Ammon's horn (tissue), 1 donor: ENCODE measurements around the gene CTNND2.

ENCODE experiments used
- DNase-seq: peaks from one replicate; pipeline ENCODE4 v3.0.0-alpha.2; 2016; ENCODE audit warnings: low spot score

CTNND2 gene

GRCh38 chr5:11904265-11904906, at the start of gene CTNND2:
Gene CTNND2, minus strand, starts transcription at chr5:11904446. Its CDS starts 593 bp downstream, at chr5:11903853.
- DNase-seq: peak; percentile 70

GRCh38 chr5:11946317-11946716, 42.1 kb upstream of the CTNND2 start:
- no peak for DNase-seq

- DNase-seq: no peak
These were observed 37.3 kb upstream of the CTNND2 start for GRCh38 chr5:11941566-11941965.

GRCh38 chr5:11931638-11932037, 27.4 kb upstream of the CTNND2 start:
- DNase-seq: no peak

- DNase-seq: no peak
These were observed 24.7 kb upstream of the CTNND2 start for GRCh38 chr5:11928909-11929308.

GRCh38 chr5:11925701-11926100, 21.5 kb upstream of the CTNND2 start:
- no peak for DNase-seq

- DNase-seq: no peak
These were observed 18.1 kb upstream of the CTNND2 start for GRCh38 chr5:11922394-11922793.

GRCh38 chr5:11918463-11919045, 14.3 kb upstream of the CTNND2 start:
- DNase-seq: peak; percentile 4

GRCh38 chr5:11909471-11909870, 5.2 kb upstream of the CTNND2 start:
- no peak for DNase-seq

- no peak for DNase-seq
These were observed 2.3 kb upstream of the CTNND2 start for GRCh38 chr5:11906497-11906896.

- no peak for DNase-seq
These were observed 960 bp upstream of the CTNND2 start for GRCh38 chr5:11905206-11905605.

- DNase-seq: peak; percentile 15
These were observed 507 bp downstream of the CTNND2 start for GRCh38 chr5:11903614-11904264.

- peak; percentile 54 for DNase-seq
These were observed 1.1 kb downstream of the CTNND2 start for GRCh38 chr5:11903121-11903613.

GRCh38 chr5:11902201-11902619, 2.0 kb downstream of the CTNND2 start:
- DNase-seq: peak; percentile 30

- no peak for DNase-seq
These were observed 5.5 kb downstream of the CTNND2 start for GRCh38 chr5:11898787-11899186.

GRCh38 chr5:11897781-11898180, 6.5 kb downstream of the CTNND2 start:
- no peak for DNase-seq

- DNase-seq: no peak
These were observed 9.3 kb downstream of the CTNND2 start for GRCh38 chr5:11894992-11895391.

- no peak for DNase-seq
These were observed 11.4 kb downstream of the CTNND2 start for GRCh38 chr5:11892832-11893231.

GRCh38 chr5:11890777-11891176, 13.5 kb downstream of the CTNND2 start:
- no peak for DNase-seq

GRCh38 chr5:11888221-11888620, 16.0 kb downstream of the CTNND2 start:
- DNase-seq: no peak

- peak; percentile 84 for DNase-seq
These were observed 25.4 kb downstream of the CTNND2 start for GRCh38 chr5:11878814-11879213.

- DNase-seq: no peak
These were observed 30.7 kb downstream of the CTNND2 start for GRCh38 chr5:11873587-11873986.

- DNase-seq: no peak
These were observed 35.0 kb downstream of the CTNND2 start for GRCh38 chr5:11869203-11869602.
